CD4-positive, alpha-beta T cell treated with Interleukin-12 subunit alpha and Interleukin-12 subunit beta, for 1 hour (primary cell): Measurements from ENCODE around the gene AMER3.

Experiments used
- DNase-seq: peaks from one replicate; pipeline ENCODE4 v3.0.0-alpha.2; 2020

Gene AMER3

GRCh38 chr2:130754811-130755210 lies 529 bp upstream of the AMER3 start:
- DNase-seq: no peak

GRCh38 chr2:130756053-130756873 lies 923 bp downstream of the AMER3 start:
- DNase-seq: peak; percentile 13

- DNase-seq: no peak
These were observed 1.7 kb downstream of the AMER3 start for GRCh38 chr2:130756874-130757668.

GRCh38 chr2:130759906-130760753 lies 4.8 kb downstream of the AMER3 start:
- DNase-seq: no peak

GRCh38 chr2:130760754-130761751 lies 5.7 kb downstream of the AMER3 start:
- DNase-seq: no peak

GRCh38 chr2:130762031-130762909 lies 6.9 kb downstream of the AMER3 start:
- no peak for DNase-seq

GRCh38 chr2:130762910-130763385 lies 7.6 kb downstream of the AMER3 start:
- no peak for DNase-seq

- DNase-seq: no peak
These were observed 8.1 kb downstream of the AMER3 start for GRCh38 chr2:130763405-130763804.

- no peak for DNase-seq
These were observed 8.9 kb downstream of the AMER3 start for GRCh38 chr2:130764035-130764820.

- DNase-seq: no peak
These were observed 9.4 kb downstream of the AMER3 start for GRCh38 chr2:130764821-130765115.

GRCh38 chr2:130765464-130765863 lies 10.1 kb downstream of the AMER3 start:
- no peak for DNase-seq

GRCh38 chr2:130766037-130766436 lies 10.7 kb downstream of the AMER3 start:
- DNase-seq: no peak

GRCh38 chr2:130766711-130767407 lies 11.5 kb downstream of the AMER3 start:
- no peak for DNase-seq

- DNase-seq: no peak
These were observed 12.1 kb downstream of the AMER3 start for GRCh38 chr2:130767408-130767775.

GRCh38 chr2:130768191-130768855 lies 13.0 kb downstream of the AMER3 start:
- DNase-seq: no peak

- DNase-seq: no peak
These were observed 14.1 kb downstream of the AMER3 start for GRCh38 chr2:130769343-130769907.

GRCh38 chr2:130776550-130776949 lies 21.2 kb downstream of the AMER3 start:
- DNase-seq: no peak

- DNase-seq: no peak
These were observed 23.4 kb downstream of the AMER3 start for GRCh38 chr2:130778781-130779180.
